HT1080 (cell line): ENCODE measurements around the gene TANGO2. TPM values are rescaled to one million over a fixed set of nuclear protein-coding genes. Genes with fewer than 3 reads are reported as not detected.

ENCODE experiments used
- DNase-seq: peaks from one replicate; pipeline ENCODE4 v3.0.0-alpha.2; 2015; ENCODE audit warnings: low read depth
- total RNA-seq: library from RNA; depleted of rRNA; stranded (reverse); fragments of >200 nt; shearing (Covaris generic); gene quantifications from 2 replicates; pipeline ENCODE4 v1.2.3, GENCODE V29; 2014

Gene TANGO2
- total RNA-seq, 1 experiment from 2014 or later, result 18.8 TPM

DNA sequence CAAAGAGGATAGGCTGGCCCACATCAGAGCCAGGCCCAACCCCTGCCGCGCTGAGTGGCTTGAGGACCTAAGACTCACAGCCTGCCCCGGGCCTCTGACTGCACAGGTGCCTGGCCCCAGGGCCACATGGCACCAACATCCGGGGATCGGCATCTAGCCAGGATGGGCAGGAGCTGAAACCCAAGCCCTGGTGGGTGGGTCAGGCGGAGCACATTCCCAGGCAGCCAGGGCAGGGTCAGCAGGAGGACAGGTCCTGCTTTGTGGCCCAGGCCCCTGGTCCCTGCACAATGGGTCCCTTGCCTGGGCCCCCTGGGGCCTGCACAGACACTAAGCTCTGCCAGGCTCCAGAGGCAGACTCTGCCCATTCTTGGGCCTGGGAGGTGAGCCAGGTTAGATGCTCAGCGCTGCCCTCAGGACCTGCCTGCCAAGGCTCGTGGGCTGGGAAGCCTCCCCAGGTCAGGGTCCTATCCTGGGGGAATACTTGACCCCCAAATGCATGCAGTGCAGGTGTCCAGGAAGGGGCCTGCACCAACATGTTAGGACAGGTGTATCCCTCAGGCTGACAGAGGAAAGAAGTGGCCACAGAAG is 37.8 kb upstream of the TANGO2 start:
- no peak for DNase-seq

DNA sequence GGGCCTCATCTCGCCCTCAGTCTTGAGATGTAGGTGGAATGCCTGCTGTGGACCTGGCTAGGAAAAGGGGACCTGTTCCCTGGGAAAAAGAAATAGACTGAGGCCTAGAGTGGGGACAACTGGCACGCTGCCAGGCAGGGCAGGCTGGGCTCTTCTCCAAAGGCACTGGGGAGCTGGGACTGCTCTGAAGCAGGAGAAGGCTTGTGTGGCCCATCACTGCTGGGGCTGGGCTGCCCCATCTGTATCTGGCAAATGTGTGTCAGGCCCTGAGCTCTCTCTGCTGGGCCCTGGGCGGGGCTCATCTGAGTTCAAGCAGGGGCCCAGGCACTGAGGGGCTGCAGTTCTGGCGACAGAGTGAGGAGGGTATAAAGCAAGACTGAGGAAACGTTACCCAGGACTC is 37.2 kb upstream of the TANGO2 start:
- DNase-seq, result no peak

DNA sequence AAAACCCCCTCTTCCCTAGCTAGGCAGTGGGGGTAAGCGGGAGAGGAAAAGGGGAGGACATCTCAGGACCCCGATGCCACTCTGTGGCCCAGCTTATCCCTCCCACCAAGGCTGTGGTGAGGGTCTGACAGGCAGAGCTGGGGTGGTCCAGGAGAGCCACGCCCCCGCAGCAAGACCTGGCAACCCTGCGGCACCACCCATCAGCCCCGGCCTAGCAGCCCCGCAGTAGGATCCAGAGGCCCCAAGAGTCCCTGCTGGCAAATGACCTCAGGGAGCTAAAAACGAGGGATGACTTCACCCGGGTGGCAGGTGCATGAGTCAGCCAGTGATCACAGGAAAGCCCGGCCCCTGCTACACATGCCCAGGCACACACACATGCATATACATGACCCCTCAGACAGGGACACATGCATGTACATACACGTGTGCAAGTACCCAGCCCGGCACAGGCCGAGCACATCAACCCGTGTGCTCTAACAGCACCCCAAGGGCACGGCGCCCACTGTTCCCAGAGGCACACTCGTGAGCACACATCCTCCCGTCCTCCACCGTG is 36.6 kb upstream of the TANGO2 start:
- peak; percentile 83 for DNase-seq

DNA sequence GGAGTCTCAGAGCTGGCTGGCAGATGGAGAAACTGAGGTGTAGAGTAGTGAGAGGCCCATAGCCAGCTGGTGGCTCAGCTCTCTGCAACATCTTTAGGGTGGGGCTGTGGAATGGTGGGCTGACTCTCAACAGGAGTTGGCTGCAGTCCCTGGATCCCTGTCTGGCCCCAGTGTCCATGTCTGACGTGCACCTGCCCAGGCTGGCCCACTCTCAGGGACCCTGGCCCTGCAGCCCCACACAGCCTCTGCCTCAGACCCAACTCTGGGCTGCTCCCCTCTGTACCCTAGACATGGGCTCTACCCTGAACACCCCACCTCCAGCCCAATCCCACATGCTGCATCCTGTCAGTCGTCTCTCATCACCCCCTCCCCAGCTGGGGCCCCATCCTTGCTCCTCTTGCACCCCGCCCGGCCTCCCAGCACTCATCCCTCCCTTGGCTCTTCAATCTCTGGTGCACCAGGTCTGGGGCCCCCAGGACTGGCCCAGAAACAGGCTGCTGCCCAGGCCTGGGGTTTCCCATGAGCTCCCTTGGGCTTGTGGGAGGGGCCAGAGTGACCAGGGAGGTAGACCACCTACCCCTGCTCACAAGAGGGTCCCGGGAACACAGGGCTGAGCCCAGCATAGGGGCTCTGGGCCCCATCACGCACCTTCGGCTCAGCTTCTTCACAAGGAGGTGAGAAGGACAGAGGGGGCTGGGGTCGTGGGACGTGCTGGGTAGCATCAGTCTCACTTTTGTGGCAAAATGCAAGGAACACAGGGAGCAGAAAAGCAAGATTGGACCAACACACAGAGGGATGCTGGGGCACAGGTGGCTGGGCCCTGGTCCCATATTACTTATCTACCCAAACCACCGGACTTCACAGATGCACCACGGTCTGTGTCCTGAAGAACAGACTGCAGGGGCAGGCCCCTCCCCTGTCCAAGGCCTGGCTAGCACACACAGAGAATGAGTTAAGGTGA is 35.8 kb upstream of the TANGO2 start:
- DNase-seq, result no peak

DNA sequence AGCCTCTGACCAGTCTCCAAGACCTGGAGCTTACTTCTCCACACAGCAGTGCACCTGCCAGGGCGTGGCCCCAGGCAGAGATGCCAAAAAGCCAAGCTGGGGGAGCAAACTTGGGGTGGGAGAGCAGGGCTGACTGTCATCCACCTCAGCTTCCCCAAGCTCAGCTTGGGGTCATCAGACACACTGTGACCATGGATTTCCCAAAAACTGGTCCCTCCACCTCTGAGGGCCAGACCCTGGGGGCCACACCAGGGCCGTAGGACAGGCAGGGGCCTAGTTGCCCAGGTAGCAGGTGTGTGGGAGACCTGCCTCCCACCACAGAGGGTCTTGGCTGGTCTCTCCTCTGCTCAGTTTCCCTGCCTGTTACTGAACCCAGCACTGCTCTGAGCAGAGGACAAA is 34.9 kb upstream of the TANGO2 start:
- no peak for DNase-seq

DNA sequence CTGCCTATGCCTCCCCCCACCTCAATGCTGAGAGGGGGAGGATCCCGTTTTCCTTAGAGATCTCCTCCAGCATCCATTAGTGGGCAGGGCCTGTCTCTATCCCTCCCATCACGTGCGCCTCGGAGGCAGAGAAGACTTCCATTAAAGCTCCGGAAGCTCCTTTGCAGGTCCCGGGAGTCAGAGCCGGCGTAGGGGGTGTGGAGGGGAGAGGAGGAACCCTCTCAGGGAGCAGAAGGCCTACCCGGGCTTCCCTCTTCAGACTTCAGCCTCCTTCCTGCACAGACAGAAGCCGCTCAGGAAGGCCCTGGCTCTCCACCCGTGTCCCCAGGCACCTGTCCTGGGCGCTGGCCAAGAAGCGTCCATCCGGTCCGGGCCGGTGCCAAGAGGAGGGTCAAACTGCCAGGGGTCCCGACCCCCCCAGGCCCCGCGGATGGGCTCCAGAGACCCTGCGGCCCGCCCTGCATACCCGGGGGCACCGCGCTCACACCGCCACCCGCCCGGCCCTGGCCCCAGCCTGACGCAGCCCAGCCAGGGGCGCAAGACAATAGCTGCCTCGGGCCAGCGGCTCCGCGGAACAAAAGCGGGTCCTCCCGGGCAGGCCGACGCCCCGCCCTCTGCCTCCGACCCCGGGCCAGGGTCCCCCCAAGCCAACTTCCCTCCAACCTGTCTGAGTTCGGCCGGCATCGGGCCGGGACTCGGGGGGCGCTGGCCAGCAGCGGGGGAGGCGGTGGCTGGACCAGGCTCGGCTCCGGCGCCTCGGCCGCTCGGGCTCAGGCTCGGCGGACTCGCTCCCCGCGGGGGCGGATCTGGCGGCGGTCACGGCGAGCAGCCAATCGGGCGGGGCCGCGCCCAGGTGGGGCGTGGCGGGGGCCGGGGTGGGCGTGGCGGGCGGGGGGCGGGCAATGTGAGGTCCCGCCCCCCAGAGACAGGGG is 34.2 kb upstream of the TANGO2 start:
- no peak for DNase-seq

DNA sequence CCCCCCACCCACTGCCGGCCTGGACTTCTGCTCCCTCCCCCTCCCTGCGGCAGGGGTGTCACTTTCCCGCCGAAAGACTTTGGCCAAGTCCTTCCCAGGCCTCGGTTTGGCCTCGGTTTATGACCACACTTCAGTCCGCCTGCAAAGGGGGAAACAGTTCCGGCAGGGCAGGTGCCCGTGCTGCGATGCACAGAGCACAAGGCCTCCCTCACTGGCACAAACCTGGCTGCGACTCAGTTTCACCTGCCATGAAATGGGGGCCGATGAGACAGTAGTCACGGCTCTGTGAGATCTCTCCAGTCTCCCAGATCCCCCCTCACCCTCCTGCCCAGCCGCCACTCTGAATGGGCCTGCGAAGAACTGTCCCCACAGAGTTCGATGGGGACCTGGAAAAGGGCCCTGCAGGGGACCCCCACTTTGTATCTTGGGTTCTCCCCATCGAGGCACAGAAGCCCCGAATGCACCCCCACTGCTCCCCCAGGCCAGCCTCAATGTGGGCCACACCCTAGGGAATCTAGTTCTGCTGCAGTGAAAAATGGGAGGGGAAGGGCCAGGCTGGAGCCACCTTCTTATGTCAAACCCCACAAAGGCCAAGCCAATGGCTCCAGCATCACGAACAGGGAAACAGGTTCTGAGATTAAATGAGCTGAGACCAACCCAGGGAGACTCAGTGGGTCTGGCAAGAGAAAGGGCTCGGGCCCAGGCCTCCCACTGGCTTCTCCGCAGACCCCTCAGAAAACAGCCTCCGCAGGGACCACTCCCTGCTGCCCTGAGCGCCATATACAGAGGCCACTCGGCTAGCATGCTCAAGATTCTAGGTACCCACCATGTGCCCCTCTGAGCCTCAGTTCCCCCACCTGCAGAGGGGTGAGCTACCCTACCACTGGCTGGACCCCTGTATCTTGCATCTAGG is 33.3 kb upstream of the TANGO2 start:
- no peak for DNase-seq

DNA sequence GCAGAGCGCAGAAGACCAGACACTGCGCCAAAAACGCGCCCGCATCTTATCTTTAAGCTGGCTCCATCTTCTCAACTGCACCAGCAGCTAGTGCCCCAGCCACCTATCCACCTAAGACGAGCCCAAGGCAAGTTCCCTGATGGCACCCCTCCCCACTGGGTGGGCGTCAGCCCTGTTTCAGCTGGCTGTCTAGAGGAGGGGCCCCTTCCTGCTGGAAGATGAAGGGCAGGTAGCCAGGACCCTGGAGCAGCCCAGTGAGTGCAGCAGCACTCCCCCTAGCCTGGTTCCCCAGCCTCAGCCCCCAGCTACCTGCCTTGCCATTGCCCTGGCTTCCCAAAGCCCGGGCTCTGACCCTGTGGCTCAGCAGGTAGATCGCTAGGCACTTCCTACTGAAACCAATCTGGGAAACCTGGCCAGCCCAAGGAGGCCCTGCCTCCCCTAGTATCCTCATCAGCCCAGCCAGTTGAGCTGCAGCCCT is 32.5 kb upstream of the TANGO2 start:
- DNase-seq, result no peak

DNA sequence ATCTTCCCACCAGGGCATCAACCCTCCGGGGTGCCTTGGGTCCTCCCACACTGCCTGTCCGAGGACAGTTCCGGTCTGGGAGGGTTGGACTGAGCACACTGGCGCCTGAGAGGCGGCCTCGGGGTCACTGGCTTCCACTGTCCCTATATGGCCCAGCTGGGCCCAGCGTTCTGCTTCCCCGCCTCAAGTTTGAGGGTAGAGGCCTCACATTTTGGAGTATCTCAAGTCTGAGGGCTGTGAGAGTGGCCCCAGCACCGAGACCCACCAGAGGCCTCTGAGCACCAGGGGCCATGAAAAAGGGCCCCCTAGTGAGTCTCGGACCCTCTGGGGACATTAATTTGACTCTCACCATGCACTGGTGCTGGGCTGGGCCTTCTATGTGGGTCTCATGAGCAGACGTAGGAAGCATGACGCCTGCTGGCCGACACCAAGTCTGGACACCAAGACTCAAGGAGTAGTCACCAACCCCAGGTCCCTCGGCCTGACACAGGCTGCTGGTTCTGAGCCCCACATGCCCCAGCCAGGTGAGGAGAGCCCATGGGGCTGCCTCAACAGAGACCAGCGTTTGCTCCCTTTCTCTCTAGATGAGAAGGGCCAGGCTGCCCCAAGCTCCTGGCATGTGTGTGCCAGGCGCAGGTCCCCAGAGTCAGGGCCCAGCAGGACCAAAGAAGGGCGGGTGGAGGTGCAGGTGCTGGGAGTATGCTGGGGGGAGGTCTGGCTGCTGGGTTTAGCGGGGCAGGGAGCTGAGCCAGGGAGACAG is 31.8 kb upstream of the TANGO2 start:
- DNase-seq, result no peak

DNA sequence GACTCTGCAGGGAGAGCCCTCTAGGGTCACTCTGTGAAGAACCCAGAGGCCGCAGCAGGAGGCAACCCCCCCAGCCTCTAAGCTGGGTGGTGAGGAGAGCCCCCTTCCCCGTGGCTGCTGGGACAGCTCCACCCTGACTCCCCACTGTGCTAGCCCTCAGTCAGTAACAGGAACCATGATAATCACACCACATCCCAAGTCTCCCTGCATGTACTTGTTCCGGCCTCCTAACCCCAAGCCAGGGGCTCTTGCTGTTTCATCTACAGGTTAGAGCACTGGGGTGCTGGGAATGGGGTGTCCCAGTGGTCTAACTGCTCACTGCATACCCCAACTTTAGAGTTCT is 31.2 kb upstream of the TANGO2 start:
- DNase-seq, result no peak

DNA sequence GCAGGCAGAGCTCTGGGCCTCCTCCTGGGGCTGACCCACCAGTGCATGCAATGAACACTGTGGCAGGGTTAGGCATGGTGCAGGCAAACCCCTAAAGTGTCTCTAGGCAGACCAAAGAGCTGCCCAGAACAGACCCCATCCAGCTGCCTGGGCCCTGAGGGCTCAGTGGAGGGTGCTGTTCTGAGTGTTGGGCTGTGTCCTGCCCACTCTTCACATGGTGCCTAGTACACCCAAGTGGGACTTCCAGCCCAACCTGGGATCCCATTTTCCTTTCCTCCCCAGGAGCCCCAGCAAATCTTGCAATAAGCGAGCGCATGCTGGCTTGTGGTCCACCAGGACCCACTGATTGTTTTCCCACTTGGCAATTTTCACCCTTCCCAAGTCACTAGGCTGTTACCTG is 30.7 kb upstream of the TANGO2 start:
- no peak for DNase-seq

DNA sequence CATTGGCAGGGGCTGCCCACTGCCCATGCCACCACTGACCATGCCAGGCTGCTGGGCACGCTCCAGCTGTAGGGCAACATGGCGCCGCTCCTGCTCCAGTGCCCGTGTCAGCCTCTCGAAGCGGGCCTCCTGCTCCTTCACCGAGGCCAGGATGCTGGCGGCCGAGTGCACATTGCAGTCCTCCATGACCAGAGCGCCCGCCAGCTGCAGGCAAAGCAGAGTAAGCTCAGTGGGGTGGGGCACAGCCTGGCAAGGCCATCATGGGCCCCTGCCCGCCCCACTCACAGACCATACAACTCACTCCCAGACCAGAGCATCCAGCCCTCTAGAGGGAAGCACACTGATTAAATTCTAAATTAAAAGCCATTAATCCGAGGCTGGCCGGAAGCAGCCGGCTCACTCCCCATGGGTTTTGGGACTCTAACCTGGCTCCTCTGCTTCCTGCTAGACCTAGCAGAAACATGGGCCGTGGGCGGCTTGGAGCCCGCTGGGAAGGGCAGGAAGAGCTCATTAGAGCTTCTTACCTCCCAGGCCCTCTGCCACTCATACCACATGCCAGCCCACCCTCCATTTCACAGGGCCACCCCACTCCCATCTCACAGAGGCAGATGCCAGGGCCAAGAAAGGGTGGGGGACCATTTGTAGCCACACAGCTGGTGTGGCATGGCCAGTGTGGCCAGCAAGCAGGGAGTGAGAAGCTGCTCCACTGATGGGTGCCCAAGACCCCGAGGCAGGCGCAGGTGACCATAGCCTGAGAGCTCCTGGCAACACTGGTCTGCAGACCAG is 30.1 kb upstream of the TANGO2 start:
- no peak for DNase-seq

DNA sequence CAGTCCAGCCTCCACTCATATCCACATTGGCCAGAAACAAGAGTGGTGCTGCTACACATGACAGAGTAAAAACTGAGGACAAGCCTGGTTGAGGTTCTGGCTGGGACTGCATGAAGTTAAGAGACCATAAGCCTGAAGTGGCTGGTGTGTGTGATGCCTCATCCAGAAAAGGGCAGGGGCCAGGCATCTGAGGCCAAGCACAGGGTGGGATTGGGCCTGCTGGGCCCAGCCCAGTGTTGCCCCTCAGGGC is 29.6 kb upstream of the TANGO2 start:
- no peak for DNase-seq

DNA sequence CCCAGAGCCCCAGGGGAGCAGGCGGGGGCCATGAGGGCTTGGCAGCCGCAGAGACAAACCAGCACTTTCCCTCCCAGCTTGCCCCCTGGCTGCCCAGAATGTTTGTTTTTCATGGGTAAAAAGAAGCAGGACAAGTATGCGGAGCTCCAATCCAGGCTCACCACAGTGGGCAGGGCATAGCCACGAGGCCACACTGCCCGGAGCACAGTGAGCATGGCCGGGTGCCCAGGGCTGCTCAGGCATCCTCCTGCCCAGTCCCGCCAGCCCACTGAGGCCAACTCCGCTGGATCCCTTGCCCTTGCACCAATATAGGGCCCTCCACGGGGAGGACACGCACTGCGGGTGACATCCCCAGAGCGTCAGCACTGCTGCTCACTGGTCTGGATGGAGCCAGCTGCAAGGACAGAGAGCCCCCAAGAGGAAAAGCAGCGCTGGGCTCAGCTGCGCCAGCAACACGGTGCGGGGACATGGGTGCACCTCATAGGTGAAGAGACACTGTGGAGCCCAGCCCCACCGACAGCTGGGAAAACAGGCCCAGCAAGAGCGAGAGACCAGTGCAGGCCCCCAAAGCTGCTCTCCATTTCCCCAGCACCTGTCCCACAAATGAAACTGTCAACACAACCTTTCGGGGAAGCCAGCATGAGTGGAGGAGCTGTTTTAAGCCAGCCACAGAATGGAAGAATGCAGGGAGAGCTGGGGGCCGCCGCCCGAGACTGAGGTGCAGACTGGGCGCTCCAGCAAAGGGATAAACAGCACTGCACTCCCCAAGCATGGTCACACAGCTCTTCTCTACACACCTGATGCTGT is 29.1 kb upstream of the TANGO2 start:
- no peak for DNase-seq

DNA sequence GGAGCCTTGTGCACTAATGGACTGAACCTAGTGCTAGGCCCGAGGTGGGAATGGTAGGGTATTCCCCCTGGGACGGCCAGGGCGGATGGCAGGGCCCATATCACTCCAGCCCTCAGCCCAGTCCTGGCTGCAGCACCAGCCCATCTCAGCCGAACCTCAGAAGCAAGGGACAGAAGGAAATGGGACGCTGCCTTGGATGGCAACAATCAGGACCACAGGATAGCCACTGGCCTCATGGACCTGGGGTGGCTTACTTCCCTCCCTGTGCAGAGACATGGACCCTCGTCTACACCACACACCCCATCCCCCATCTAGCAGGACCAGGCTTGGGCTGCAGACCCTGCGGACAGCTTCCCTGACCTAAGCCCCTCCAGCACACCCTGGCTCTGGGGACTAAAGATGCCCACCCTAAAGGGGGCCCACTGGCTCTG is 28.4 kb upstream of the TANGO2 start:
- no peak for DNase-seq

DNA sequence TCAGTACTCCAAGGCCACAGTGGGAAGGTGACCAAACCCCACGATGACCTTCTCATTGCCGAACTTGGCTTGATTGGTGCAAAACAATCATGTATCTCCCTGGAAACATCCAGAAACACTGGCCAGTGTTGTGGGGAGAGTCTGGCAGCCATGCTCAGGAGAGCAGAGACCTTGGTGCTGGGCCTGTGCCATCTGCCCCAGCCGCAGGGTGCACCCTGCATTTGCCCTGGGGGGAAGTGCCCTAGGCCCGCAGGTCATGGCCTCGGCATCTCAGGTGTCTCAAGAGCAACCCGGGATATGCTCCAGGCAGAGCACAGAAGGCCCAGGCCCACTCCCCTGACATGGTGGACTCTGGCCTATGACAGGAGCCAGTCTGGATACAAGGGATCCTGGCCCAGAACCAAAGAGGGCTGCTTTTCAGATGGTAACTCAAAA is 28.0 kb upstream of the TANGO2 start:
- no peak for DNase-seq

DNA sequence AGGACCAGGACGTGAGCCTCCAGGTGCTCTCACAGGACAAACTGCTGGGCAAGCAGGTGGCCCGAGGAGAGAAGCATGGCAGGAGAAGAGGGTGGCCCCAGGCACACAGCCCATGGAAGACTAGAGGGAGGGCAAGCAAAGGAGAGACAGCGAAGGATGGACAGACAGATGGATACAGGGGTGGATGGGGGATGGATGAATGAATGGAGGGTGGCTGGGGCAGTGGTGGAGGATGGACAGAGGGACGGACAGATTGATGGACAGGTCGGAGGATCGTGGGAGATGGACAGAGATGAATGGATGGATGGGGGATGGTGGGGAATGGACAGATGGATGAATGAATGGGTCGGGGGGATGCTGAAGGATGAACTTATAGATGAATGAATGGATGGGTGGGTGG is 27.0 kb upstream of the TANGO2 start:
- no peak for DNase-seq
